GM18868 (cell line): ENCODE data around the gene MESD.
"Not testable (repeated sequence)": the region's sequence is repeated elsewhere in the genome, so short reads cannot be mapped to it uniquely, and the experiment has no call there.

Source experiments
- ATAC-seq: cut with Tn5 transposase; IDR thresholded peaks from one replicate; pipeline ENCODE4 v1.9.1; 2021; ENCODE audit warnings: mild to moderate bottlenecking, moderate library complexity; ENCODE audit not compliant: unreplicated experiment

Gene MESD

GRCh38 chr15:80967451-80967850 is 22.2 kb downstream of the MESD start:
- ATAC-seq = no peak

GRCh38 chr15:80966431-80967197 is 23.0 kb downstream of the MESD start:
- no peak for ATAC-seq

GRCh38 chr15:80965454-80965853 is 24.2 kb downstream of the MESD start:
- ATAC-seq = not testable (repeated sequence)

DNA sequence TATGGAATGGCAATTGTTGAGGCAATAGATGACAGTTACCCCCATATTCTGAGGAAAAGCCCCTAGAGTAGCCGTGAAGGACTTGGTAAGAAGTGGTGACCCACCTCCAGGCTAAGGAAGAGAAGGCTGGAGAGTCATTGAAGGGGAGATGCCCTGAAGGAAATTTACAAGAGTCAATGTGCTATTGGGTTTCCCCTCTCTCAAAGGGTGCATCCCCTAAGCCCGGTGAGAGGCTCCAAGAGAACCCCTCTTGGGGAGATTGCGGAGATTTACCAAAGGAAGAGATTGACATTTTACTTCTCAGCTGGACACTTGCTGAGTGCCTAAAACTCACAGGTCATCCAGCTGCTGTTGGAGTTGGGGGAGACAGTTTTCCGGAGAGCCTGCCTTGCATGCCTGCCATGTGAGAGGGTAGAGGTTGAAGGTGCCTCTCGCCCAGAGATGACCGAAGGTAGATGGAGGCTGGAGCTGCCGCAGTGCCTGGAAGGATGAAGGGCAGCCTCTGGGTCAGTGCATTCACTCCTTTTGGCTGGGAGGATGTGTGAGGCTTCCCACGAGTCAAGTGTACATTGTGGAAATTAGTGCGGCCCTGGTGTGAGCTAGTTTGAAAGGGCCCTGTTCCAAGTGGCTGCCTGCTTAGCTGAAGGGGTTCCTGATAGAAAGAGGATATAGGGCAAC is 30.7 kb downstream of the MESD start:
- ATAC-seq = no peak

DNA sequence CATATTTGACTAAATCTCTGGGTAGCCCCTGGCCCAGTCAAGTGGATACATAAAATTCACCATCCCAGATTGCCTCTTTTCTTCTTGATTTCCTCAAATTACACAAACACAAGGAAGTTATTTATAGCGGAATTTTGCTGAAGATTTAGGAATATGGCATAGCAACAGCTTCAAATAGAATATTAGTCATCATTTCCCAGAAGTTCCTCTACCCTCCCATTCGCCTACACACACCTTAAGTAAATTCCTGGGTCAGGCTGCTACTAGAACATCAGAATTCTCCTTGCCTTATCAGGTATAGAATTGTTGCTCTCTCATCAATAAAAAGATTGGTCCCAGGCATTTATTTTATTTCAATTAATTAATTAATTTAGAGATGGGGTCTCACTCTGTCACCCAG is 31.6 kb downstream of the MESD start:
- no peak for ATAC-seq

- no peak for ATAC-seq
Observed at GRCh38 chr15:80957556-80957955, 32.1 kb downstream of the MESD start.

DNA sequence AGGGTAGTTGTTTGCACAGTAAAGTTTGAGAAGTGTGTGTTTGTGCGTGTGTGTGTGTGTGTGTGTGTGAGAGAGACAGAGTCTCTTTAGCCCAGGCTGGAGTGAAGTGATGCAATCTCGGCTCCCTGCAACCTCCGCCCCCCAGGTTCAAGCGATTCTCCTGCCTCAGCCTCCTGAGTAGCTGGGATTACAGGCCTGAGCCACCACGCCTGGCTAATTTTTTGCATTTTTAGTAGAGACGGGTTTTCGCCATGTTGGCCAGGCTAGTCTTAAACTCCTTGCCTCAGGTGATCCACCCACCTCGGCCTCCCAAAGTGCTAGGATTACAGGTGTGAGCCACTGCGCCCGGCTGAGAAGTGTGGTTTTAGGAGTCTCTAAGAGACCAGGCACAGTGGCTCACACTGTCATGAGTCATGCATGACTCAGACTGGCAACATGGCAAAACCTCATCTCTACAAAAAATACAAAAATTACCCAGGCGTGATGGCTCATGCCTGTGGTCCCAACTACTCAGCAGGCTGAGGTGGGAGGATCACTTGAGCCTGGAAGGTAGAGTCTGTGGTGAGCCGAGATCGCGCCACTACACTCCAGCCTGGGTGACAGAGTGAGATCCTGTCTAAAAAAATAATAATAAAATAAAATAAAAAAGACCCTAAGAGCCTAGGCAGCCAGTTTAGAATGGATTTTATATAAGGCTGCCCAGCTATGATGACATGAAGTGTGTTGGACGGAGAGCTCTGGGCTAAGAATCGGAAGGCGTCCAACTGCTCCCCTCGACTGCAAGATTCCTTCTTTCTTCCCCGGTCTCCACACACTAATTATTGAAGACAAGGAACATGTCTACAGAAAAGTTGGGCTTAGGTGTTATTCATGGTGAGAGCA is 33.8 kb downstream of the MESD start:
- ATAC-seq = not testable (repeated sequence)

GRCh38 chr15:80953953-80954778 is 35.5 kb downstream of the MESD start:
- no peak for ATAC-seq

GRCh38 chr15:80953001-80953952 is 36.3 kb downstream of the MESD start:
- ATAC-seq = no peak

DNA sequence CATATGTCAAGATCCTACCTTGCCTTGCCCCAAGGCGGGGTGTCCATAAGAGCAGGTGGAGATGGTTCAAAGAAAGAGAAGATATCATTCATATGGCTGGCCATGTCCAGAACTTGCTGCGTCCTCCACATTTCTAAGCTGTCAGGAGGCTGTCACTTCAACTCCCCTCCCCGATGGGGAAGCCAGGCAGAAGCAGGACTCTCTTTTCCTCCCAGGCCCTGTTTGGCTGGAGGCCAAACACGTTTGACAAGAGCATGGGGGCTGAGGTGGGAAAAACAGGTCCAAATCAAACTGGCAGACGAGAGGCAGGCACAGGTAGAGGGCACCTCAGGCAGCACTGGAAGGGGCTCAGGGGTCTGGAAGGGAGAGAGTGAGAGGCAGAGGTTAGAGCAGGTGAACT is 37.7 kb downstream of the MESD start:
- no peak for ATAC-seq

DNA sequence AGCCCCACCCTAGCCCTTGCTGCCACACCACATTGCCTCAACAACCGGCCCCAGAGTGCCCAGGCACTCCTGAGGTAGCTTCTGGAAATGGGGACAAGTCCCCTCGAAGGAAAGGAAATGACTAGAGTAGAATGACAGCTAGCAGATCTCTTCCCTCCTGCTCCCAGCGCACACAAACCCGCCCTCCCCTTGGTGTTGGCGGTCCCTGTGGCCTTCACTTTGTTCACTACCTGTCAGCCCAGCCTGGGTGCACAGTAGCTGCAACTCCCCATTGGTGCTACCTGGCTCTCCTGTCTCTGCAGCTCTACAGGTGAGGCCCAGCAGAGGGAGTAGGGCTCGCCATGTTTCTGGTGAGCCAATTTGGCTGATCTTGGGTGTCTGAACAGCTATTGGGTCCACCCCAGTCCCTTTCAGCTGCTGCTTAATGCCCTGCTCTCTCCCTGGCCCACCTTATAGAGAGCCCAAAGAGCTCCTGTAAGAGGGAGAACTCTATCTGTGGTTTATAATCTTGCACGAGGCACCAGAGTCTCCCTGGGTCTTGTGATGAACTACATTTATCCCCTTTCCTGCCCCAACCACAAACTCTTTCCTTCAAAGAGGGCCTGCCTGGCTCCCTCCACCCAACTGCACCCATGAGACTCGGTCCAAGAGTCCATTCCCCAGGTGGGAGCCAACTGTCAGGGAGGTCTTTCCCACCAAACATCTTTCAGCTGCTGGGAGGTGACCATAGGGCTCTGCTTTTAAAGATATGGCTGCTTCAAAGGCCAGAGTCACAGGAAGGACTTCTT is 39.1 kb downstream of the MESD start:
- no peak for ATAC-seq

- ATAC-seq = no peak
Observed at GRCh38 chr15:80949756-80950155, 39.9 kb downstream of the MESD start.

DNA sequence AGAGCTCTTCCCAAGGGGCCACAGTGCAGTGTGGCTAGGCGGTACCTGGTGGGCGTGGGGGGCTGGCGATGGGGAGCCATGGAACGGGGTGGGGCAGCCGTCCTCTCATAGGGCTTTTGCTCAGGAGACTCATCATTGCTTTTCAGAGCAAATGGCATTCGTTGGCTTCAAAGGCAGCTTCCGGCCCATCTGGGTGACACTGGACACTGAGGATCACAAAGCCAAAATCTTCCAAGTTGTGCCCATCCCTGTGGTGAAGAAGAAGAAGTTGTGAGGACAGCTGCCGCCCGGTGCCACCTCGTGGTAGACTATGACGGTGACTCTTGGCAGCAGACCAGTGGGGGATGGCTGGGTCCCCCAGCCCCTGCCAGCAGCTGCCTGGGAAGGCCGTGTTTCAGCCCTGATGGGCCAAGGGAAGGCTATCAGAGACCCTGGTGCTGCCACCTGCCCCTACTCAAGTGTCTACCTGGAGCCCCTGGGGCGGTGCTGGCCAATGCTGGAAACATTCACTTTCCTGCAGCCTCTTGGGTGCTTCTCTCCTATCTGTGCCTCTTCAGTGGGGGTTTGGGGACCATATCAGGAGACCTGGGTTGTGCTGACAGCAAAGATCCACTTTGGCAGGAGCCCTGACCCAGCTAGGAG is 40.8 kb downstream of the MESD start:
- no peak for ATAC-seq

DNA sequence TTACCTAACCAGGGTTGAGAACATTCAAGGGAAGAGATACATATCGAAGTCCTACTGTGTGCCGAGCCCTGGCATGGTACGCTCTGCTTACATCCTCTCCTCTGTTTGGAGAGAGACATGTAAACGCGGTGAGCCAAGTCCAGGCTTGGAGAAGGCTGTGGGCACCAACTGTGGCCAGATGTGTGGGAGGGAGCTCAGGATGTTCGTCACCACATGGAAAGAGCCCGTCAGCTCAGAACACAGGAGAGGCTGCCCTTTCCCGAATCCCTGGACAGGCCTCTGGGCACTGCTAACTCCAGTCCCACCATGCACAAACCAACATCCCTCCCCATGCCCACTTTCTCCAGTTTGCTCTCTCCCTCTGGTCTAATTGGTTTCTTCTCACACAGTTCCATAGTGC is 43.0 kb downstream of the MESD start:
- ATAC-seq = no peak

GRCh38 chr15:80945605-80946004 is 44.0 kb downstream of the MESD start:
- ATAC-seq = no peak

DNA sequence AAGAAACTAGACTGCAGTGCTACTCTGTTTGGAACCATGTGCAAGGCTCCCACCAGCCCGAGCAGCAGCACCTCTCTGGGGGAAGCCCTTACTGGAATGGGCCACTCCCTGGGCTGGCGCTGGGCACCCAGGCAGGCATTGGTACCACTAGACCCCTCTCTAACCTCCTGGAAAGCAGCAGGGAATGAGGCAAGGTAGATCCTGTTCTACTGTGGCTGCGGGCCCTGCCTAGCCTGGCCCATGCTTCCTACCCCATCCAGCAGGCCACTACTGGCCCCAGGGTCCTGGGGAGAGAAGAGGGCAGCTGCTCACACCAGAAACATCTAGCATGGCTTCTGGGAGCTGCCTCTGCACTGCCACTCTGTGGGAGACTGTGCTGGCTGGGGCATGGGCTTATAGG is 44.8 kb downstream of the MESD start:
- ATAC-seq = no peak

DNA sequence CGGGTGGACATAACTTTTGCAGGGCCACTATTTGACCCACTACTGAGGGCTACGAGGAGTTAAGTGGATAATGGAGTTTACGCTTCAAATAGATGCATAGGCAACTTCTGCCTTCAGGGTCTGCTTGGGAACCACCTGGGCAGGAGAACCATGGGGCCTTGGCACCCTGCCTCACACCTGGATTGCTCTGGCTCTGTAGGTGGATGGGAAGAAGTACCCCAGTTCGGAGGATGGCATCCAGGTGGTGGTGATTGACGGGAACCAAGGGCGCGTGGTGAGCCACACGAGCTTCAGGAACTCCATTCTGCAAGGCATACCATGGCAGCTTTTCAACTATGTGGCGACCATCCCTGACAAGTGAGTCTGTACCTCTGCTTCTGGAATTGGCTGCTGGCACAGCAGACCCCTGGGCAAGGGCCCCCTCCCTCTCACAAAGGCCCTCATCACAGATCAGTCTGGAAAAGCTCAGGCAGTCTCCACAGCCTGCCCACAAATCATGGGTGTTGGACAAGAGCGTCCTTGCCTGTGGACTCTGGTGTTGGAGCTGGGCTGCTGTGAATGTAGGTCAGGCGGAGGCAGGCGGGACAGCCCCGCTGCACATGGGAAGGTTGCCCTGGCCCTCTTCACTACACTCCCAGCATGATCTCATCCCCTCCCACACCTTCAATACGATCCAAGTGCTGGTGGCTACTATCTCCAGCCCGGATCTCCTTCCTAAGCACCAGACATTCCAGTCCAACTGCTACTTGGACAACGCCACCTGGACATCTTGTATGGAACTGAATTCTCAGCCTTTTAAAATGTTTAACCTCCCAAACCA is 46.7 kb downstream of the MESD start:
- no peak for ATAC-seq
